Prostate gland (tissue), 2 donors: Measurements from ENCODE around the gene CHP2.

Experiments
- CTCF ChIP-seq, 4 experiments: fragments of 200-600 bp in 2 of 4; fragments of 450-650 bp in 2 of 4; sonication (generic) in 2 of 4; IDR thresholded peaks; 1 replicate in 3 of 4; 2 replicates in 1 of 4; pipeline ENCODE4 v1.5.1; 2016 to 2019; ENCODE audit warnings: antibody characterized with exemption in 4 of 4, mild to moderate bottlenecking in 2 of 4, moderate library complexity in 2 of 4
- POLR2AphosphoS5 ChIP-seq: sonication (generic); formaldehyde crosslinking; IDR thresholded peaks from one replicate; pipeline ENCODE4 v1.6.1; 2017; ENCODE audit warnings: antibody characterized with exemption

GRCh38 chr16:23785842-23786241 is 31.0 kb downstream of the CHP2 start:
- TF ChIP-seq POLR2AphosphoS5 (no peak), CTCF (IDR thresholded peaks at IDR 0.05) (no peak)
